Kidney tubule cell (primary cell): Measurements from ENCODE around the gene RSPO1.

Experiments used
- DNase-seq: peaks from one replicate; pipeline ENCODE4 v3.0.0-alpha.2; 2018; ENCODE audit warnings: low spot score

The RSPO1 gene

GRCh38 chr1:37656881-37657280 is 22.2 kb upstream of the RSPO1 start:
- DNase-seq = no peak

GRCh38 chr1:37656026-37656425 is 21.3 kb upstream of the RSPO1 start:
- no peak for DNase-seq

DNA sequence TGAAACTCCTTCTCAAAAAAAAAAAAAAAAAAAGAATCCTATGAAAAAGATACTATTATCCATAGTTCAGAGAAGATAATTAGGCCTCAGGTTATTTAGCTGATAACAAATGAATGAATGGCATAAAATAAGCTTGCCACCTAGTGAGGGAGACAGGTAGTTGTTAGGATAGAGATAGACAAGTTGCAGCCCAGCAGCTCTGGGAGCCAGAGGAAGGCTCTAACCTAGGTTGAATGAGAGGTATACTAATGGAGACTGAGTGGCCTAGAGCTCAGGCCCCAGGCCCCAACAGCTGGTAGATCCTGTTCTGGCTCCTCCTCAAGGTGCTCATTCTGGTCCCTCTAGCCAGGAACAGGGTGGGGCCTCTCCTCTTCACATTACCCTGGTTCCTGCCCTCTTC is 20.6 kb upstream of the RSPO1 start:
- no peak for DNase-seq

DNA sequence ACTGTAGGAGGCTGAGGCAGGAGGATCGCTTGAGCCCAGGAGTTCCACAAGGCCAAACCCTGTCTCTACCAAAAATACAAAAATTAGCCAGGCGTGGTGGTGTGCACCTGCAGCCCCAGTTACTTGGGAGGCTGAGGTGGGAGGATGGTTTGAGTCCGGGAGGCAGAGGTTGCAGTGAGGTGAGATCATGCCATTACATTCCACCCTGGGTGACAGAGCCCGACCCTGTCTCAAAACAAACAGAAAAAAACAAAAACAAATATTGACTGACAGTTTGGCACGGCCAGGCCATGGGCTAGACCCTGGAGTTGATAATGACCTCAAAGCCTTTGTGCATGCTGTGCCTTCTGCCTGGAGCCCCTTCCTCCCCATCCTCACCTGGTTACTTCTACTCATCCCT is 19.2 kb upstream of the RSPO1 start:
- no peak for DNase-seq

- DNase-seq = no peak
Observed at GRCh38 chr1:37652976-37653375, 18.3 kb upstream of the RSPO1 start.

DNA sequence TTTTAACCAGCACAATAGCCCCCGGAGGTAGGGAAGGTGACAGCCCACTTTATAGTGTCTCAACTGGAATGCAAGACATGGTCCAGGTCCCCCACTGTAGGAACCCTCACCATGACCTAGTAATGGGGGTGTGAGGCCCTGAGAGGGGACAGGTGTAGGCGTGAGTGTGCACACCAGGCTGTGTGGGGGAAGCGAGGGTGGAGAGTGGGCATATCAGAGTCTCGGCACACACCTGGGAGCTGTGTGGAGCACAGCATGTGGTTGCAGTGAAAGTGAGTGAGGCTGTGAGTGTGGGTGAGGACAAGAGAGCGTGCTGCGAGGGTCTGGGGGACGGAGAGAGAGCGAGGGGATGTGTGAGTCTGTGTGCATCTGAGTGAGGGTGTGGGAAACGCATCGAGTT is 17.1 kb upstream of the RSPO1 start:
- DNase-seq = no peak

- no peak for DNase-seq
Observed at GRCh38 chr1:37650721-37651120, 16.0 kb upstream of the RSPO1 start.

DNA sequence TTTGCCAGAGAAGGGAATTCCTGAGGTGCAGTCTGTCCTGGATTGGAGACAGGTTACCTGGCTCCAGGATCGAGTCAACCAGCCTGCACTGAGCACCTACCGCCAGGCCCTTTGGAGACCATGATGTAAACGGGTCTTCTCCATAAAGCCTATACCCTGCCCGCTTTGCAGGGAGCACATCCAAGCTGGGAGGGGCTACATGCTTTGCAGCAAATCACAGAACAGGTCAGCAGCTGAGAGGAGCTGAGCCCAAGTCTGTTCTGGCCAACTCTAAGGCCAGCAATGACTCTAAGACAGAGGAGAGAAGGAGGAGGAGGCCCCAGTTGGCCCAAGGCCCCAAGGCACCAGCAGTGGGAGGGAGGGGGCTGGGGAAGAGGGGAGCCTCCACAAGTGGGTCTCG is 15.5 kb upstream of the RSPO1 start:
- DNase-seq = no peak

DNA sequence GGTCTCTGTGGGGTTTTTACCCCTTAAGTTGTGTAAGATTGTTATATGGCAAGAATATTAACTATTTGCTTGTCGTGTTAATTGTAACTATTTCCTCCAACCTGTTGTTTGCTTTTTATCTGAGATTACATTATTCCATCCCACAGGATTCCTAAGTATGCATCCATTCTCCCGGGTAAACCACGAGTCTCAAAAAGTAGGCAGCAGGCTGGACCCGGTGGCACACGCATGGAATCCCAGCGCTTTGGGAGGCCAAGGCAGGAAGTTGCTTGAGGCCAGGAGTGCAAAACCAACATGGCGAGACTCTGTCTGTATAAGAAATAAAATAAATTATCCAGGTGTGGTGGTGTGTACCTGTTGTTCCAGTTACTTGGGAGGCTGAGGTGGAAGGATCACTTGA is 12.6 kb upstream of the RSPO1 start:
- peak; percentile 2 for DNase-seq

DNA sequence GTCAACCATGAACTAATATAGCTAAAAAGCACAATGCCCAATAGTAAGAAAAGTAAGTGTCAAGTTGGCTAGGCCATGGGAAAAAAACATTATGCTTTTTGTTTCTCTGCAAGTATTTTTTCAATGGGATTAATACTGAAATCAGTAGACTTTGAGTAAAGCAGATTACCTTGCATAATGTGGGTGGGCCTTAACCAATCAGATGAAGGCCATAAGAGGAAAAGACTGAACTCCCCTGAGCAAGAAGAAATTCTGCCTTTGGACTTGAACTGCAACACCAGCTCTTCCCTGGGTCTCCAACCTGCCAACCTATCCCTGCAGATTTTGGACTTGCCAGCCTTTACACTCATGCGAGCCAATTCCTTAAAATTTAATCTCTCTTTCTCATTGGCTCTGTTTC is 6.4 kb upstream of the RSPO1 start:
- no peak for DNase-seq

- DNase-seq = no peak
Observed at GRCh38 chr1:37636435-37636834, 1.7 kb upstream of the RSPO1 start.

- DNase-seq = no peak
Observed at GRCh38 chr1:37634992-37635902, 555 bp upstream of the RSPO1 start.

DNA sequence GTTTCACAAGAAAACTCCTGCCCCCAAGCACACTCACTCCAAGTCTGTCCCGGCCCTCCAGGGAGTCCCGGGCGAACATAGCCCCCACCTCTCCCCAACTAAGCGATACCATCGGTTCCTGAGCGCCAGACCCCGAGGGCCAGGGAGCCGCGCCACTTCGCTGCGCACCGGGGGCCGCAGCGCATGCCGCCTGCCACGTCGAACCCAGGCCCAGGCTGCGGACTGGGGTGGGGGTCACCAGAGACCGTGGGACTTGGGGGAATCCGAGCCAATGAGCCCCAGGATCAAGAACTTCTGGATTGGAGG is 801 bp downstream of the RSPO1 start:
- no peak for DNase-seq

DNA sequence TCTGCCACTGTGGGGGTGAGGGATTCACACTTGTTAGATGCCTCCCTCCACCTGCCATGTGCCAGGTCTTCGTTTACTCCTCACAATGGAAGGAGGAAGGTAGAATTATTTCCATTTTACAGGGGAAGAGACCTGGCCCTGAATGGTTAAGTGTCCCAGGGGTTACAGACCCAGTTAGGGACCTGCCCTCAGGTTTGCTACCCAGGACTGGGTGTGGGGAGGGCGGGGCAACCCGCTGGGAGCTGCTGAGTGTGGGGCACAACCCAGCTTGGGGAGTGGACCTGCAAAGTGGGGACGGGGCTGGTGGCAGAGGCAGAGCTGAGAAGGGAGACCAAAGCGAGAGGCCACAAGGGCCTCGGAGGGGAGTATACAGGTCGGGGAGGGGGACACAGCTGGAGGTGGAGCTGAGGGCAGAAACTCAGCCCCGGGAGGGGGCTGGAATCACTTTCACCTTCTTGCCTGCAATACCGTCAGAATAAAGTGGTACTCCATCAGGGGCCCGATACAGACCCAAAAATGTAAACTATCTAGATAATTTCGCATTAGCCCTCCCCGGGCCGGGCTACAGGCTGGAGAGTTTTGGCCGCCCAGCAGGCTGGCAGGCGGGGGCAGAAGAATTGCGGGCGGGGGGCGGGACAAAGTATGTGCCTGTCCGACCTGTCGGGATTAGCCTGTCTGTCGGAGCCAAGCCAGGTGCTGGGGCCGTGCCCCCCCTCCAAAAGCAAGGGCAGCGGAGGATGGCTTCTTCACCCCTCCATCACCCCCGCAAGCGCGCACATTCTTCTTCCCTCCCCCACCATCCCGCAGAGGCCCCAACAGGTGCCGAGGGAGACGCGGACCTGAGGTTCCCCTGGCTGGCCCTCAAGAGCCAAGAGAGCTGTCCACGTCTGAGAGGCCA is 1.4 kb downstream of the RSPO1 start:
- DNase-seq = no peak

- no peak for DNase-seq
Observed at GRCh38 chr1:37631036-37631435, 3.7 kb downstream of the RSPO1 start.

- DNase-seq = no peak
Observed at GRCh38 chr1:37630426-37631028, 4.2 kb downstream of the RSPO1 start.

DNA sequence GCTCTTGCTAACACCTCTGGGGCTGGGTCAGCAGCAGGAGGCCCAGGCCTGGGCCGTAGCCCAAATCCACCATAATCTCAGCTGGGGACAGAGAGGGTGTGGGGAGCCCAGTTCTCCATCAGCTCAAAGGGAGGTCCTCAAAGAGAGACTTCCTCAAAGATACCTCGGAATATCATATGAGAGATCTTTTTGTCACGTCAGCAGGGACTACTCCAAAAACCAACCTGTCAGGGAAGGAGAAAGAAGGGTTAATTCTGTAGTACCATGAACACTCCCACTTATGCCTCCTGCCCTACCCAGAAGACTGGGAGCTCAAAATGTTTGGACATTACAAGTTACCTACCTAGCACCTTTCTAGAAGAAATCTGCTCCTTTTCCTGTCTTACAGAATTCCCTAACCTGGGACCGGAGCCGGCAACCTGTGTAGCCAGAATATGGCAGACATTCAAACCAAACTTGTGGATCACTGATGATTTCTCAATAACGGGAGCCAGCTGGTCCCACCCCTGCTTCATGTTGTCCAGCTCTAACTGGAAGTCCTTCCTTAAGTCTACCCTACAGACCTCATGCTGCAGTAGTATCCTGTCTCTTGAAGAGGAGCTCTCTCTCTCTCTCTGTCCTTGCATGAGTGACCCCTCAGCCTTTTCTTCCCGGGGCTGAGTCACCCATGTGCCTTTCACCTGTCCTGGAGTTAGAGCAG is 4.8 kb downstream of the RSPO1 start:
- peak; percentile 47 for DNase-seq

- DNase-seq = no peak
Observed at GRCh38 chr1:37629008-37629407, 5.7 kb downstream of the RSPO1 start.

DNA sequence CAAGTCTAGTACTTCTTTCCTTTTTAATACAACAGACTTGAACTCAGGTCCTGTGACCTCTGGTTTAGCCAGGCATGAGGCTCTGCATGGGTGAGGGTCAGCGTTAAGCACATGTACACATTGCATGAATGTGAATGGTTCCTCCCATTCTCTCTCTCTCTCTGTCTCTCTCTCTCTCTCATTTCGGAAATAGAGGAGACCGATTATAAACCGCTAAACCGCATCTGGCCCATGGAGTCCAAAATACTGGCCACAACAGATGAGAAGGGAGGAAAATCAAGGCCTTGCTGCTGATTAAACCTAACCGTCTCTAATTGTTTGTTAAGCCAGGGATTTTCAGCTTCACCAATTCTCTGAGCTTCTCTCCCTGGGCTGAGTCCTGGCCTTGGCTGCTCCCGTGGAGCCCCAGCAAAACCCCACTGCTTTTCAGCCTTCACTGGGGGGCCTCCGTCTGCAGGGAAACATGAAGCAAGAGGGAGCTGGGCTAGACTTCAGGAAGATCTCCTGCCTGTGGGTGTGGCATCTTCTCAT is 6.6 kb downstream of the RSPO1 start:
- no peak for DNase-seq

- DNase-seq = no peak
Observed at GRCh38 chr1:37622131-37622530, 12.6 kb downstream of the RSPO1 start.

DNA sequence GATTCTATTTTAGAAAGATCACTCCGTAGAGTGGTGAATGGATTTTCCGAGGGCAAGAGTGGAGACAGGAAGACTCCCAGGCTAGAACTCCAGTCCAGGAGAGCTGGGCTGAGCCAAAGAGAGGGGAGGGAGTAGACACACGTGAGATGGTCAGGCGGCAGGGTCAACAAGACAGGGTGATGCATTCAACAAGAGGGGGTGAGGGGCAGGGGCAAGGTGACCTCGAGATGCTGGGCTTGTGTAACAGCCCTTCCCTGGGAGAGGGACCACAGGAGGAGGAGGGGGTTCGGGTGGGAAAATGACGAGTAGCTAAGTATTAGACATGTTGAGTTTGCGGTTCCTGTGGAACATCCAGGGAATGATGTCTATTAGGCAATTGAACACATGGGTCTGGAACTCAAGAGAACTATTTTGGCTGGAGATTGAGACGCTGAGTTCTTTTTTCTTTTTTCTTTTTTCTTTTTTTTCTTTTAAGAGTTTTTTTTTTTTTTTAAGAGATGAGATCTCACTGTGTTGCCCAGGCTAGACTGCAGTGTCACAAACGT is 13.3 kb downstream of the RSPO1 start:
- DNase-seq = no peak

GRCh38 chr1:37620707-37621106 is 14.0 kb downstream of the RSPO1 start:
- no peak for DNase-seq
